Epithelial cell of esophagus (primary cell): ENCODE data around the gene LPP.
A peak's percentile ranks its signal among the peaks of the same experiment; 100 is the strongest.

ENCODE experiments used
- DNase-seq: peaks from one replicate; pipeline ENCODE4 v3.0.0; 2010; ENCODE audit warnings: low read depth
- H3K4me3 ChIP-seq: 2 replicates; pipeline ENCODE4 v1.5.1; 2011; ENCODE audit warnings: mild to moderate bottlenecking, low read length, control low read depth
- CTCF ChIP-seq: IDR thresholded peaks from 2 replicates; pipeline ENCODE4 v1.5.1; 2011; ENCODE audit warnings: low read depth, mild to moderate bottlenecking, low read length, control low read depth, inconsistent platforms; ENCODE audit not compliant: insufficient read depth; ENCODE audit errors: missing control alignments

The LPP gene

GRCh38 chr3:188309437-188310269, 155.7 kb downstream of the LPP start:
- H3K4me3 ChIP-seq, result no peak overlapping the region
- DNase-seq, result no peak
- no peak for TF ChIP-seq CTCF

- TF ChIP-seq CTCF, result no peak
- no peak overlapping the region for H3K4me3 ChIP-seq
- DNase-seq, result no peak
Measured at GRCh38 chr3:188310270-188310710, 156.3 kb downstream of the LPP start.

- H3K4me3 ChIP-seq, result no peak overlapping the region
- no peak for TF ChIP-seq CTCF
- no peak for DNase-seq
Measured at GRCh38 chr3:188315553-188315952, 161.6 kb downstream of the LPP start.

DNA sequence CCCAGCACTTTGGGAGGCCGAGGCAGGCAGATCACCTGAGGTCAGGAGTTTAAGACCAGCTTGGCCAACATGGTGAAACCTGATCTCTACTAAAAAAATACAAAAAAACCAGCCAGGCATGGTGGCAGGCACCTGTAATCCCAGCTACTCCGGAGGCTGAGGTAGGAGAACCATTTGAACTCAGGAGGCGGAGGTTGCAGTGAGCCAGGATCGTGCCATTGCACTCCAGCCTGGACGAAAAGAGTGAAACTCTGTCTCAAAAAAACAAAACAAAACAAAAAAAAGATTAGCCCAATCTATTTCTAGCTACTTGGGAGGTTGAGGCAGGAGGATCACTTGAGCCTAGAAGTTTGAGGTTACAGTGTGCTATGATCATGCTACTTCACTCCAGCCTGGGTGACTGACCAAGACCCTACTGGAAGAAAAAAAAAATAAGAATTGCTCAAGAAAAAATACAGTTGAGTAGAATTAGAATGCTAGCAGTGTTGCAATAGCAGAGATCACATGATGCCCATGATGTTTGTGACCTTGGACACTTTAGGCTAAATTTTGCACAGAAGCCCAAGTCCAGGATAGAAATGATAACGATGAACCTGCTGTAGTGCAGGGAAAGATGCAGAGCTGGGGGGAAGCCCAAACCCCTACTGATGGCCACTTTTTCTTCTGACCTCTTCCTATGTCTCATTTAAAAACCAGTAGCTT, 162.2 kb downstream of the LPP start:
- no peak for TF ChIP-seq CTCF
- H3K4me3 ChIP-seq, result no peak overlapping the region
- no peak for DNase-seq

DNA sequence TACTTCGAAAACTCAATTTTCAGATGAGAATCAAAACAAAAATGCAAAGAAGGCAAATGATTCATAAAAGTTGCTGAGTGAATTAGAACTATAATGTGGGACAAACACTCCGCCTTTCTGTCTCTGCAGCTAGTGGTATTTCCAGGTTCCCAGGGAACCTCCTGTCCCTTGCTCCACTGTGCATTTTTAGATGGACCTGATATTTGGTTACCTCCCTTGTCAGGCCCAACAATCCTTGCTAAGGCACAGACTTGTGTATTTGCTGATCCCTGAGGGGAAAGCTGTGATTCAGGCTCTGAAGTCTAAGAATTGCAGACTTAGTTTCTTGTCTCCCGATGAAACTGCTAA, 162.7 kb downstream of the LPP start:
- H3K4me3 ChIP-seq, result no peak overlapping the region
- DNase-seq, result no peak
- TF ChIP-seq CTCF, result no peak

DNA sequence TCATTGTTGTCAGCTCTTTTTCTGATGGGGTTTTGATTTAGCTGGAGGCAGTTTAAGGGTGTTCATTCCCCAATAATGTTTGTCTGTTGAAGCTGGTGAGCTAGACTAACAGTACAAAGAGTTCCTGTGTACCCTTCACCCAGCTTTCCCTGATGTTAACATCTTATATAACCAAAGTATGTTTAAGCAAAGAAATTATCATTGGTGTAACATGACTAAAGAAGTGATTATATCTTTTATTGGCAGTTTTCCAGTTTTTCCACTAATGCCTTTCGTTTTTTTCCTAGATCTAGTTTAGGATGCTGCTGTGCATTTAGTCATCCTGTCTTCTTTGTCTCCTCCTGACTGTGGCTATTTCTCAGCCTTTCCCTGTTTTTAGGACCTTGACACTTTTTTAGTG, 165.6 kb downstream of the LPP start:
- DNase-seq, result peak; percentile 27
- TF ChIP-seq CTCF, result no peak
- H3K4me3 ChIP-seq, result no peak overlapping the region
